Right cardiac atrium (tissue), 5 donors: ENCODE data around the gene NODAL. TPM values are rescaled to one million over a fixed set of nuclear protein-coding genes. Genes with fewer than 3 reads are reported as not detected.

Experiments used
- ATAC-seq, 2 donors: fragments of 200-7000 bp; cut with Tn5 transposase; one replicate each; pipeline versions ENCODE4 v1.8.0 to v1.9.1; 2020; ENCODE audit warnings: moderate library complexity in 2 of 2, mild to moderate bottlenecking in 1 of 2
- DNase-seq, 3 donors: peaks; one replicate each; pipeline ENCODE4 v3.0.0-alpha.2; 2020
- H3K27ac ChIP-seq: one replicate; pipeline ENCODE4 v1.5.1; 2013; ENCODE audit warnings: mild to moderate bottlenecking, low read length, control low read depth, moderate library complexity
- H3K27me3 ChIP-seq: one replicate; pipeline ENCODE4 v1.6.1; 2013; ENCODE audit not compliant: control insufficient read depth, insufficient read depth
- H3K4me1 ChIP-seq: one replicate; pipeline ENCODE4 v1.6.1; 2013; ENCODE audit warnings: low read length; ENCODE audit not compliant: control insufficient read depth, insufficient read depth
- H3K4me3 ChIP-seq: one replicate; pipeline ENCODE4 v1.5.1; 2013; ENCODE audit warnings: low read length, control low read depth
- H3K9me3 ChIP-seq: one replicate; pipeline ENCODE4 v1.6.1; 2013; ENCODE audit warnings: low read length; ENCODE audit not compliant: control insufficient read depth
- whole genome bisulfite sequencing: extraction: QIAGEN DNeasy Blood & Tissue Kit; methylation state at CpG from one replicate; pipeline ENCODE4 v1.1.7; 2013; 5-methylcytosine and 5-hydroxymethylcytosine counted together
- intact Hi-C, 4 donors: fragments of 100-400 bp; cut with DNase I; formaldehyde crosslinking; loops; one replicate each; pipeline versions ENCODE4 v1.11.0 to v1.14.0; 2022 to 2023
- polyA plus RNA-seq: library from polyadenylated mRNA; stranded (reverse); fragments of 200-250 nt; gene quantifications from one replicate; pipeline ENCODE4 v1.2.3, GENCODE V29; 2013
- total RNA-seq, 4 donors: library from RNA; stranded (reverse); fragmentation: NEBNext Ultra II Directional; extraction: Animal tissue kit (Norgen Biotek cat#: 25700); gene quantifications; one replicate each; pipeline ENCODE4 v1.2.1, GENCODE V29; 2021
- donor health status: healthy with polysubstance abuse.
- donor health status: DM: no; HTN: yes; CAD: no.
- donor health status: DM: no; HTN: no; CAD: no.
- donor health status: DM: no; HTN: yes; CAD: no; lungs with severe emphysema.
- donor health status: DM: yes; HTN: yes; CAD: no.

NODAL gene
- total and polyA plus RNA-seq, 5 donors, result not detected

DNA sequence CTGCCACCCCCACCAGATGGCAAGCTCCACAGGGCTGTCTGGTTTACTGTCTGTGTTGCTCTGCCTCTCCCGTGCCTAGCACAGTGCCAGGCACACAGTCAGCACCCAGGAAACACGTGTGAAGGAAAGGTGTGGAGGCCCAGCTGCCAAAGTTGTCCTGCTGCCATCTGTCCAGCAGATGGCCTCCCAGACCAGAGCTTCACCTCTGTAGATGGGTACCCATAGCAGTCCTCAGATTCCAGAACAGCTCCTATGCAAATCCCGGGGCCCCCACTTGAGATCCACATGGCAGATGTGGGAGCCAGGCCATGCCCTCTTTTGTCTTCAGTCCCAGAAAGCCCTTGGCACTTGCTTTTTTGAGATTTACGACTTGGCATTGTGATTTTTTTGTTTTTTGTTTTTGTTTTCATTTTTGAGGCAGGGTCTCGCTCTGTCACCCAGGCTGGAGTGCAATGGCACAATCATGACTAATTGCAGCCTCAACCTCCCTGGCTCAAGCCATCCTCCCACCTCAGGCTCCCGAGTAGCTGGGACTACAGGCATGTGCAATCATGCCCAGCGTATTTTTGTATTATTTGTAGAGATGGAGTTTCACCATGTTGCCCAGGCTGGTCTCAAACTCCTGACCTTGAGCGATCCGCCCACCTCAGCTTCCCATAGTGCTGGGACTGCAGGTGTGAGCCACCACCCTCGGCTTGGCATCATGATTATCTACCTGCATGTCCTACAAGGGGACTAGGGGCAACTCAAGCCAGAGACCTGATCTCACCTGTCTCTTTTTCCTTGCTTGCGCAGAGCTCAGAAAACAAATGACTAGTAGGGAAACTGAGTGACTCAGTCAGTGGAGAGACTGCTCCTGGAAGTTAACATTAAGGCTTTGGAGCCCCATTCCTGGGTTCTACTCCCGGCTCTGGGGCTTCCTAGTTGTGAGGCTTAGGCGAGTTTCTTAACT is 20.2 kb upstream of the NODAL start:
- ATAC-seq (peak; percentile 47 to 59), DNase-seq (peak in 2 of 3 donors; percentile 81 to 86)
- WGBS, result 52% methylated on average over 13 of the region's 13 CpGs
- Histone ChIP-seq H3K4me1 (peaks cover 7% of the 10 kb centered on the region), H3K27ac (no peak overlapping the region), H3K4me3 (no peak overlapping the region), H3K27me3 (no peaks in the 10 kb centered on the region), H3K9me3 (no peaks in the 10 kb centered on the region)
- intact Hi-C loops, result loop anchor here in 3 of 4 donors (1.0 to 10.0 kb wide), 4 partner anchors 79 to 296 kb away; no protein-coding TSS in a partner anchor

DNA sequence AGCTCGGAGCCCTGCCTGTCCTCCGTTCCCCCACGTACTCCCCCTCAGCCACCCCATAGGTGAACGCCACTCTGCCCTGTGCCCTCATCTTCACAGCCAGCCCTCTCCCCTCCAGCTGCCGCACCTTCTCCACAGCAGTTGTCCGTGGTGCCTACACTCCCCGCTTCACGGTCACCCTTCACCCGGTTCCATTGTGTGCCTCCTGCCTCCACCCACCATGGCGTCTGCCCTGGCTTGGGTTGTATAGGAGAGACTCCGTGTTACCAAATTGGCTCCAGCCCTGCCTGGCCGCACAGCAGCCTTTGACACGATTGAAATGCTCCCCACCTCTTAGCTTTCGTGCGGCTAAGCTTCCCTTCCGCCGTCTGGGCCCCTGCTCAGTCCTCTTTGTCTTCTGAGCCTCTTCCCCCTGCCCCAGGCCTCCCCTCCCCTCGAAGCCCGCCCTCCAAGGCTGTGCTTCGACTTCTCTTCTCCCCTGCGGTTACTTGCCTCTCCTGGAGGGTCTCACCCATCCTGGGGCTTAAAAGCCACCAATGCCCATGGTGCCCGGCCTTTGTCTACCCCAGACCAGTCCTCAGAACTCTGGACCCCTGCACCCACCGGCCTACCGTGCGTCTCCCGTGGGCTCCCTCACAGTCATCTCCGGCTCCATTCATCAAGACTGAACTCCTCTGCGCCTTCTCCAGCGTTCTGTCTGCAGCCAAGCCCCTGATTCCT is 18.5 kb upstream of the NODAL start:
- ATAC-seq, result no peak
- no peaks in the 10 kb centered on the region for H3K9me3 ChIP-seq
- DNase-seq, result no peak
- no peak overlapping the region for H3K27ac ChIP-seq
- 82% methylated on average over 29 of the region's 29 CpGs for WGBS
- no peak overlapping the region for H3K4me3 ChIP-seq
- H3K4me1 ChIP-seq, result peaks cover 7% of the 10 kb centered on the region
- no peaks in the 10 kb centered on the region for H3K27me3 ChIP-seq
- intact Hi-C loops, result loop anchor here in 3 of 4 donors (5.0 to 10.0 kb wide), 3 partner anchors 82 to 297 kb away; no protein-coding TSS in a partner anchor

DNA sequence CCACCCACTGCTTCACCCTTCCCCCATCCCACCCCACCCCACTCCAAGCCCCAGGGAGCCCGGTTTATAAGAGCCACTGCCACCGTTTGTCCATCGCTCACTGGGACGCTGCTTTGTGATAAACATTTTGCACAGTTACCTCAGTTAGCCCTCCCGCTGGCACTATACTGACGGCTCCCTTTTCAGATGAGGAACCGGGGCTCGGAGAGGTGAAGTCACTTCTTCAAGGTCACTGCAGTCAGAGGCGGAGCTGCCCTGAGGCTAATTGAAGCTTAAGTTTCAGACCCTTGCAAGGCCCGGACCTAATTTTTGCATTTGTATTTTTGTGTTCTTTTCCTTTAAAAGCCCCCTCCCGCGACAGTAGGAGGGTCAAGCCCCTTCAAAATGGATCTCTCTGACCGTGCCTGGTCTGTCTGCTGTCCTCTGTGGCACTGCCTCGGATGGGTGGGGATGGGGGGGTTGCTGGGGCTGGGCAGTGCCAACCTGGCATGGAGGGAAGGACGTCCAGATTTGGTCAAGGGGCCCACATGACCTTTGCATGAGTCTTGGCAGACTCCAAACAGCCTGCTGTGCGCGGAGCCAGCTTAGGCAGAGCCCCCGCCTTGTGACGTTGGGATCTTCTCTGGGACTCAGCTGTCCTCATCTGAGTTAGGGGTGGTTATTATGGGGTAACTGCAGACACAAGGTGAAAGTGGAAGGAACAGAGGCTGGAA is 17.7 kb upstream of the NODAL start:
- no peaks in the 10 kb centered on the region for H3K27me3 ChIP-seq
- DNase-seq (peak in 1 of 3 donors; percentile 71), ATAC-seq (peak; percentile 17 to 29)
- intact Hi-C loops, result no loop called here
- peaks cover 7% of the 10 kb centered on the region for H3K4me1 ChIP-seq
- WGBS, result 31% methylated on average over 19 of the region's 19 CpGs
- peak overlapping the region; percentile 71 for H3K27ac ChIP-seq
- peak overlapping the region; percentile 38 for H3K4me3 ChIP-seq
- no peaks in the 10 kb centered on the region for H3K9me3 ChIP-seq

DNA sequence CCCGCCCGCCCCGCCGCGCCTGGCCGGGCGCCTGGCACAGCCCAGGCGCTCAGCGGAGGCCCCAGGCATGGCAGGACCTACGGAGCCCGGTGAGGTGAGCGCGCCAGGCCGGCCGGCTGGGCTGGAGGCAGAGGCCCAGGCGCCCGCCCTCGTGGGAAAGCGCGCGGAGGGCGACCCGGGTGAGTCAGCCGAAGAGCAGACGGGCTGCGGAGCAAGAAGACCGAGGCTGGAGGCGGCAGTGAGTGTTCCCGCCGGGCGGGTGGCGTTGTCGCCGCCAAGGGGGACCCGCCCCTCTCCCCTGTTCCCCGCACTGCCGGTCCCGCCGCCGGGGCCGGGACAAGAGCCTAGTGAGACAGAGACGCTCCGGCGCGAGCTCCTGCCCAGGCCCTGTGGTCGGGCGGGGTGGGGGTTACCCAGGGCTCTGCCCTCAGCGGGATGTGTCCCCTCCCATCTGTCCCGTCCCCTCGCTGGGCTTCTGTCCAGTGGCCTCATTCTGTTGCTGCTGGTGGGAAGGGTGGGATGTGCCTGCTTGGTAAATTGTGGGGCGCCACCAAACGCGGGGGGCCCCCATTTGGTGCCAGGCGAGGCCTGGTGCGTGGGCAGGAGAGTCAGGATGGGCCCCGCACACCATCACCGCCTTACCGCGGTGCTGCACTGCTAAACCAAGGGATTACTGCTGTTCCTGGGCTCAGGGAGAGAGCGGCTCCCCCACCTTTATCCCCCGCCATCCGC is 17.0 kb upstream of the NODAL start:
- DNase-seq (peak; percentile 89 to 92 (median 92)), ATAC-seq (peak; percentile 78 to 86)
- H3K4me1 ChIP-seq, result peaks cover 6% of the 10 kb centered on the region
- no peaks in the 10 kb centered on the region for H3K27me3 ChIP-seq
- 8% methylated on average over 62 of the region's 62 CpGs for WGBS
- intact Hi-C loops, result no loop called here
- peak overlapping the region; percentile 71 for H3K27ac ChIP-seq
- no peaks in the 10 kb centered on the region for H3K9me3 ChIP-seq
- H3K4me3 ChIP-seq, result peak overlapping the region; percentile 38

DNA sequence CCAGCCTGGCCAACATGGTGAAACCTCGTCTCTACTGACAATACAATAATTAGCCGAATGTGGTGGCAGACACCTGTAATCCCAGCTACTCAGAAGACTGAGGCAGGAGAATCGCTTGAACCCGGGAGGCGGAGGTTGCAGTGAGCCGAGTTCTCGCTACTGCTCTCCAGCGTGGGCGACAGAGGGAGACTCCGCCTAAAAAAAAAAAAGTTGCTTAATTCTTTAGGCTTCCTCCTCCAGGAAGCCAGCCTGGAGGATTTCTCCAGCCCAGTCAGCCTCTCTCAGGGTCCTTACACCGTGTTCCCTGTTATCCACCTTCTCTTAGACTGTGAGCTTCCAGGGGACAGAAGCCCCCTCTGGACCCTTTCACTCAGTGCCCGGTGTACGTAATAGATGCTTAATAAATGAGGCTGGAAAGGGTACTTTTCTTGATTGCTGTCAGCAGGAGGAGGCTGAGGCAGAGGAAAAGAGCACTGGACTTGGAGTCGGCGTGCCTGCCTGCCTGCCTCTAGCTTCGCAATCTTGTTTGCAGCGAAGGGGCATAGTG is 16.4 kb upstream of the NODAL start:
- Histone ChIP-seq H3K4me1 (peaks cover 5% of the 10 kb centered on the region), H3K9me3 (no peaks in the 10 kb centered on the region), H3K27me3 (no peaks in the 10 kb centered on the region), H3K27ac (peak overlapping the region; percentile 43), H3K4me3 (peak overlapping the region; percentile 38)
- no peak for DNase-seq
- ATAC-seq, result no peak
- intact Hi-C loops, result no loop called here
- WGBS, result 47% methylated on average over 17 of the region's 17 CpGs

DNA sequence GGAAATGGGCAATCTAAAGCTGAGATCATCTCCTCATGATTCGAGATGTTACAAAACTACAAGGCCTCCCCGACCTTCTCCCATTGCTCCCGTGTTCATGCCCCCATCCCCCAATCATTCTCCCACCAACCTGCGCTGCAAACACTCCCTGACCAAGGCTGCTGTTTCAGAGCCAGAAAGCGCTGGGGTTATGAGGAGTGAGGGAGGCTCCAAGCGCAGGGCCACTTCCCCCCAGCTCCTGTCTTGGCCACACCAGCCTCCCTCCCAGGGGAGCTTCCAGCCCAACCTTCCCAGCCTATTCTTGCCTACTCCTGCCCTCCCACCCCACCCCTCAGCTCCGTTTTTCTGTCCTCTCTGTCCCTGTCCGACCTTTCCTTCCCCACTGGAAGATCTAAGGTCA is 14.7 kb upstream of the NODAL start:
- ATAC-seq (no peak), DNase-seq (no peak)
- 65% methylated on average over 8 of the region's 8 CpGs for WGBS
- Histone ChIP-seq H3K27ac (no peak overlapping the region), H3K4me3 (no peak overlapping the region), H3K27me3 (no peaks in the 10 kb centered on the region), H3K9me3 (no peaks in the 10 kb centered on the region), H3K4me1 (peaks cover 3% of the 10 kb centered on the region)
- intact Hi-C loops, result no loop called here

DNA sequence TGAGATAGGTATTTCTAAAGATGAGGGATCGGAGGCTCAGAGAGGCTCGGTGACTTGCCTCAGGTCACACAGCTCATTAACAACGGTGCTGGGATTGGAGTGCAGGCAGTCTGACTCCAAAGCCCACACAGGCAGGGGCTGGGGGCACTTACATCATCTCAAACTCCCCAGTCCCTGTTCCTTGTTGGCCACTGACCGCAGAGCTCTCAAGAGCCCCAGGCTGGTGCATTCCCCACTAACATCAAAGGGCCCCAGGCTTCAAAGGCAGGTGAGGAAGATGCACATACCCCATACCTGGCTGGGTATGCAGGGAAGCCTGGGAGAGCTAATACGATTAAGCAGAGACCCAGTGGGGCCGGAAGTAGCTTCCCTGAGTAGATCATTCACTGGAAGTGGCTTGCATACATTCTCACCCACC is 13.7 kb upstream of the NODAL start:
- DNase-seq, result no peak
- no peak for ATAC-seq
- intact Hi-C loops, result no loop called here
- Histone ChIP-seq H3K4me1 (peaks cover 3% of the 10 kb centered on the region), H3K27me3 (no peaks in the 10 kb centered on the region), H3K4me3 (no peak overlapping the region), H3K27ac (no peak overlapping the region), H3K9me3 (no peaks in the 10 kb centered on the region)
- 68% methylated on average over 6 of the region's 6 CpGs for WGBS

DNA sequence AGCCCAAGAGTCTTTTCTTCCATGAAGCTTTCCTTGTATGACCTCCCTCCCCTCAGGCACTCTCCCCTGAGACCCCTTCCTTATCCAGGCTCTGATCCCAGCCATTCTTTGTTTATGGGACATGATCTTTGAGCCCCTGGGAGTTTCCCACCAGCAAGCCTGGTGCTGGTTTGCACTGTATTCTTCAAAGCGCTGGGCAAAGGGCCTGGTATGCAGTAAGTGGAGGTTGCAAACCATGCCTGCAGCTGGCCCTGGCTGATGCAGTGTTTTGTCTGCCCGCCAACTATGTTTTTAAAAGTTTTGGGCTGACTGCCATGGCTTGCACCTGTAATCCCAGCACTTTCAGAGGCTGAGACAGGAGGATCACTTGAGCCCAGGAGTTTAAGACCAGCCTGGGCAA is 6.8 kb upstream of the NODAL start:
- Histone ChIP-seq H3K9me3 (no peaks in the 10 kb centered on the region), H3K4me3 (no peak overlapping the region), H3K27ac (no peak overlapping the region), H3K4me1 (no peaks in the 10 kb centered on the region), H3K27me3 (no peaks in the 10 kb centered on the region)
- intact Hi-C loops, result no loop called here
- ATAC-seq (no peak), DNase-seq (no peak)
- 88% methylated on average over 2 of the region's 2 CpGs for WGBS

DNA sequence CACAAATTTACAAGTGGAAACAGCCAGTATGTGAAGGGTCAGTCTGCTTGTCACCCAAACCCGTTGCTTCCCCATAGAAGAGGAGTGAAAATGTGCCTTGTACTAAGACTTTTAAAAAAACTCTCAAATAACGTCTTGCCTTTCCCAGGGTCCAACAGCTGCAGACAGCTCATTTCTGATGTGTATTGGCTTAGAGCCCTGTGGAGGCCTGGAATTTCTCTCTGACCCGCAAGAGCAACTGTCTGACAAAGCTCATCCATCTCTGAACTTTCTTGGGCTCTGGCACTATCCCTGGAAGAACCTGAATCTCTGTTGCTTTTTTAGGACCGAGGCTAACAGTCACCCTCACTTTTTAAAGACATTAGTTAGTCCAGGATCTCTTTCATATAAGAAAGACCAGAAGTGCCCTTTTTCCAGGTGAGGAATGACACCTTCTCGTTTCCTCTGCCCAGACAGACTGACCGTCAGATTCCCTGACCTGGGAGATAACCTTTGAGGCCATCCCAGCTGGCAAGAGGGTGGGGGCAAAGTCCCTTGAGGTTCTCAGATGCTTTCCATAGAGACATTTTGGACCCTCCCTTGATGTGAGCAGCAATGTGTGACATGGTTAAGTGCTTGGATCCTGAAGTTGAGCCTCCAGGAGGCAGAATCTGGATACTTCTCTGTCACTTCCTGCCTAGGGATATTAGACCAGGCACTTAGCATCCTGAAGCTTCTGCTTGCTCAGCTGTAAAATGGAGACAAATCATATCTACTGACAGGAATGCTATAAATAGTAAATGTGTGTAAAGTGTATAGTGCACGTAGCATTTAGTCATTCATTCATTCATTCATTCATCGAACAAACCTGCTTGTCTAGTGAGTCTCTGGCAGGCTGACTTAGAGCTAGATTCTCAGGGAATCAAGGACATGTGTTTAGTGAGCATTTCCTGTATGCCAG is 4.5 kb upstream of the NODAL start:
- Histone ChIP-seq H3K9me3 (no peaks in the 10 kb centered on the region), H3K27ac (no peak overlapping the region), H3K4me1 (no peaks in the 10 kb centered on the region), H3K4me3 (no peak overlapping the region), H3K27me3 (no peaks in the 10 kb centered on the region)
- ATAC-seq (no peak), DNase-seq (no peak)
- intact Hi-C loops, result no loop called here
- WGBS, result 46% methylated on average over 8 of the region's 8 CpGs
